ENCODE results near the gene ATP4A.
"Not testable (repeated sequence)": the region's sequence is repeated elsewhere in the genome, so short reads cannot be mapped to it uniquely, and the experiment has no call there.

Gene ATP4A

DNA sequence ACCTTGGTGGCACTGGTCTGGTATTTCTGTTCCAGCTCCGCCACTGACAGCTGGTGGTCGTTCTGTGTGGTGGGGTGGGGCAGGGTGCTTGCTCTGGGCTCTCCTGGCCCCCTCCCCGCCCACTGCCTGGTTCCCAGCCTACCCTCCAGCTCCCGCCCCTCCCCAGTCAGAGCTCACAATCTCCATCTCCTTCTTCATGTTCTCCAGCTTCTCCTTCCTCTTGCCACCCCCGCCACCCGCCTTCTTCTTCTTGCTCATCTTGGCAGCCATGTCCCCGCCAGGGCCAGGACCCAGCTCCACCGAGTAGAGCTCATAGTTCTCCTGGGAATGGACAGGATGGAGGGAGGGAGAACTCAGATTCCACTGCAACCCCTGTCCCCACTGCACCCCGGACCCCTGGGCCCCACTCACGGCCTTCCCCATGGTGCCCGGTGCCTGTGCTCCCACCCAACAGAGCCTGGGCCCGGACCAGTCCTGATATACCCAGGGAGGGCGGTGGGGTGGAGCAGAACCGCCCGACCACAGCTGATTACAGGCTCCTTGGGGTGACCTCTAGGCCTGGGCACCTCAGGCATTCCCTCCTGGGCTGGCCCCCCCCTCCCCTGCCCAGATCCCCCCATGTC, at the start of gene ATP4A:
ATP4A (minus strand) TSS at position 452 of the 623 bp plus-strand sequence; CDS start at position 423, 29 bp downstream.
- DNase-seq (ENCODE audit: low read depth): no peak

DNA sequence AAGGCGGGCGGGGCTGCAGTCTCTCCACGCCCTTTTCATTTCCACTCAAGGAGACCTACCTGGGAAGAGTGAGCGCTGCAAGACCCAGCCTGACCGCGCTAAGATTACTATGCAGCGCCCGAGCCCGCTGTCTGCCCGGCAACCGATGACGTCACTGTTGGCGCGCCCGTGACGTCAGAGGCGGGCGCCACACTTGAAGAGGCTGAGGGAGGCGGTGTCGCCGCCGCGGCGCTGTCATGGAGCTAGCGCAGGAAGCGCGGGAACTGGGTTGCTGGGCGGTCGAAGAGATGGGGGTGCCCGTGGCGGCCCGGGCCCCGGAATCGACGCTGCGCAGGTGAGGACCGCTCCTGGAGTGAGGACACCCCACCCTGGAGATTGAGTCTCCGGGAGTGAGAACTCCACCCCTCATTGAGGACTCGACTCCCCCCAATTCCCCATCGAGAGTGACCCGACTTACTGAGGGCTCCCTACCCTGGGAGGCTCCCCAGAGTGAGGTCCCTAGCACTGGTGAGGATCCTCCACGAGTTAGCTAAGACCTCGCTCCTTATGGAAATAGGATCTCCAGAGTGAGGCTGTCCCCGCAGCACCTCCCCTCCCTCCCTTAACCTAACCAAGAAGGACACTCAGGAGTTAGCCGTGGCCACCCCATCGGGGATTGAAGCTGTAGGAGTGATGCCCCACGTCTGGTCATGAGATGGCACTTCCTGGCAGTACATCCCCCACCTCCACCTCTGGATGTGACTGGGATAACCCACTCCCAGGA, 49.3 kb upstream of the ATP4A start, which contains the start of gene HAUS5:
HAUS5 (plus strand) TSS at position 177 of the 763 bp plus-strand sequence; CDS start at position 237, 60 bp downstream.
- DNase-seq (ENCODE audit: low read depth): peak; percentile 79

DNA sequence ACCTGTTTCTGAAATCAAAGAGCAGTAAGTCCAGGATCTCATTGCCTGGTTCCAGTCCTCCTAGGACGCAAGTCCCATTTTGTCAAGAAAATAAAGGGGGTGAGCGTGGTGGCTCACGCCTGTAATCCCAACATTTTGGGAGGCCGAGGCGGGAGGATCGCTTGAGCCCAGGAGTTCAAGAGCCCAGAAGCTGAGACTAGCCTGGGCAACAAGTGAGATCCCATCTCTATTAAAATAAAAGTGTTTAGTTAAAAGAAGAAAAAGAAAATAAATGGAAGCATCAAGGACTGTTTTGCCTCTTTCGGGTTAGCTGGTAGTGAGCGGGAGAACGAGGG, 48.7 kb upstream of the ATP4A start:
- no peak for DNase-seq (ENCODE audit: low read depth)

DNA sequence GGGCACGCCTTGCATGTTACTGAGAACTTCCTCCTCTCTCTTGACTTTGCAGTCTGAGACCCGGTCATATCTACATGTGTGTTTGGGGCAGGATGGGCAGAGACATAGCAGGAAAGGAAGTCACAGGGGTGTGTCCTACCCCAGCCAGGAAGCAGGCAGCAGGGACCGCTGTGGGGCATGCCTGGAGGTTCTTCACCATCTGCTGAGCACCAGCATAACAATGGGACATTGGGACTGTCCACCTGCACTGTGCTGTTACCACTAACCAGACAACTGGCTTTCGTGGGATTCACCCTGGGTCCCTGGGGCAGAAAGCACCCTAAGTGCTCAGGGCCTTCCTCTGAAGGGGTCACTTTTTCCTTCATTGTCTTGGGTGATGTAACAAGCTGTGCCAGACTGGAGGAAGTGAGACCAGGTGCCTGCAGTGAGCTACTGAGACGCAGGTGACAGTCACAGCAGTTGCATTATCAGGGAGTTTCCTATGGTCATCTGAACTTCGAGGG, 46.4 kb upstream of the ATP4A start:
- DNase-seq (ENCODE audit: low read depth): no peak

DNA sequence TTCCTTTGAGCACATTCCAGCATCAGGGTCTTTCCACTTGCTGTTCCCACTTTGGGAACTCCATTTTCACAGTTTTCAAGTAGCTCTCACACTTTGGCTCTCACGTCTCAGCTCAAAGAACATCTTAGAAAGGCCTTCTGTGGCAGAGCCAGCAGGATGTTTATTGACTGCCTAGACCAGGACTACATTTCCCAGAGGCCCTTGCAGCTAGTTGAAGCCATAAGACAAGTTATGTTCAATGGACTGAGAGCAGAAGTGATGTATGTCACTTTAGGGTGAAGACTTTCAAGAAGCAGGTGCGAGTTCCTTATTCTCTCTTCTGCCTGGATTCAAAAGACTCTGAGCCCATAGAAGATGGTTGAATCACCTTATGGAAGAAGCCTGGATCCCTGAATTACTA, 44.8 kb upstream of the ATP4A start:
- no peak for DNase-seq (ENCODE audit: low read depth)

DNA sequence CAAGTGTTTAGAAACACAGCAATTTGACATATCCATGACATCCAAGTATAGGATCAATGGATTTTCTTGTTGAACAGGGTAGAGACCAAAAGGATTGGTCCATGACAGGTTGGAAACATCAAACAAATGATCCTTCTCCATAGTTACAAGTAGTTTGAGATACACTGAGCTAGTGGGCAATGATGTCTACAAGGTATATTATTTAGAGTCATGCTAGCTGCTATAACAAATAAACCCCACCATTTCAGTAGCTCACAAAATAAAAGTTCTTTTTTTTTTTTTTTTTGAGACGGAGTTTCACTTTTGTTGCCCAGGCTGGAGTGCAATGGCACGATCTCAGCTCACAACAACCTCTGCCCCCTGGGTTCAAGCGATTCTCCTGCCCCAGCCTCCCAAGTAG, 44.2 kb upstream of the ATP4A start:
- DNase-seq (ENCODE audit: low read depth): no peak

DNA sequence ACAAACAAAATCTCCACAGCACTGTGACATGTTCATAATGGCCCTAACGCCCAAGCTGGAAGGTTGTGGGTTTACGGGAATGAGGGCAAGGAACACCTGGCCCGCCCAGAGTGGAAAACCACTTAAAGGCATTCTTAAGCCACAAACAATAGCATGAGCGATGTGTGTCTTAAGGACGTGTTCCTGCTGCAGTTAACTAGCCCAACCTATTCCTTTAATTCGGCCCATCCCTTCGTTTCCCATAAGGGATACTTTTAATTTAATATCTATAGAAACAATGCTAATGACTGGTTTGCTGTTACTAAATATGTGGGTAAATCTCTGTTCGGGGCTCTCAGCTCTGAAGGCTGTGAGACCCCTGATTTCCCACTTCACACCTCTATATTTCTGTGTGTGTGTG, 43.7 kb upstream of the ATP4A start:
- not testable (repeated sequence) for DNase-seq (ENCODE audit: low read depth)

DNA sequence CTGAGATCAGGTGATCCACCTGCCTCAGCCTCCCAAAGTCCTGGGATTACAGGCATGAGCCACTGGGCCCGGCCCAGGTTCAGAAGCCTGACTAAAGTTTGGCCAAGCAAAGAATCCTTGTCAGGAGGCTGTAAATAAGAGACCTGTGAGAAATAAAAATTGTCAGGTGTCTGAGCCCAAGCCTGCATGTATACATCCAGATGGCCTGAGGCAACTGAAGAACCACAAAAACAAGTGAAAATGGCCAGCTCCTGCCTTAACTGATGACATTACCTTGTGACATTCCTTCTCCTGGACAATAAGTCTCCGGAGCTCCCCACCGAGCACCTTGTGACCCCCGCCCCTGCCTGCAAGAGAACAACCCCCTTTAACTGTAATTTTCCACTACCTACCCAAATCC, 41.0 kb upstream of the ATP4A start:
- not testable (repeated sequence) for DNase-seq (ENCODE audit: low read depth)

DNA sequence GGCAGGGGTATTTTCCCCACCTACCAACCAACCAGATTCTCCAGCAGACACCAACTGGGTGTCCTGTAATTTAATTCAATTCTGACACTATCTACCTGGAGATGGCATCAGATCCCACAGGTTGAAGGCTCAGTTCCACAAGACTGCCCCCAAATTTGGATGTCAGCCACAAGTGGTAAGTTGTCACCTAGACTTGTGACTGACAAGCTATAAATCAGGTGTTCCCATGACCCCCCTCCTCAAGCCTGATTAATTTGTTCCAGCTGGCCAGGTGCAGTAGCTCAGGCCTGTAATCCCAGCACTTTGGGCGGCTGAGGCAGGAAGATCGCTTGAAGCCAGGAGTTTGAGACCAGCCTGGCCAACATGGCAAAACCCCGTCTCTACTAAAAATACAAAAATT, 38.5 kb upstream of the ATP4A start:
- no peak for DNase-seq (ENCODE audit: low read depth)

DNA sequence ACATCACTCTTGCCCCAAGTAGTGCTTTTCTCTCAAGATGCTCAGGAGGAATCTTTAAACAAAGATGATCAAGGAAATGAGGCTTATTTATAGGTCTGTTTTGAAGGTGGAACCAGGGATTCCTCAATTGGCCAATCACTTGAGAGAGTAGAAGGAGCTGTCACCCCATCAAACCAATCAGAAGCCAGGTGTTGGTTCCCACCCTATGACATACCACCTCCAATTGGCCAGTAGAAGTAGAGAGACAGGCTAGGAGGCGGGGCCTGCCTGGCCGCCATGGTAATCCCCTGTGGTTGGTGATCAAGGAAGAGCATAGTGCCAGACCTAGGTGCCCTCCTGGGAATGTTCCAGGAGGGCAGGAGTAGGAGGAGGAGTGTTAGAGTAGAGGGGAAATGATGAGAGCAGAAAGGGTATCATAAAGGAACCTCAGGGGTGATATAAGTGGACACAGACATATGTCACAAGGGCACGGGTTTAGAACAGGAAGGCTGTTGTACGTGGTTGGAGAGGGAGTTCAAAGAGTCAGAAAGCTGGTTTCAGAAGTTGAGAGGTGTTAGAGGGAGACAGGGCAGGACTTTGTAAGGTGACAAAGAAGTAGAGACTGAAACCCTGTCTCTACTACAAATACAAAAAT, 33.0 kb upstream of the ATP4A start:
- peak; percentile 31 for DNase-seq (ENCODE audit: low read depth)

DNA sequence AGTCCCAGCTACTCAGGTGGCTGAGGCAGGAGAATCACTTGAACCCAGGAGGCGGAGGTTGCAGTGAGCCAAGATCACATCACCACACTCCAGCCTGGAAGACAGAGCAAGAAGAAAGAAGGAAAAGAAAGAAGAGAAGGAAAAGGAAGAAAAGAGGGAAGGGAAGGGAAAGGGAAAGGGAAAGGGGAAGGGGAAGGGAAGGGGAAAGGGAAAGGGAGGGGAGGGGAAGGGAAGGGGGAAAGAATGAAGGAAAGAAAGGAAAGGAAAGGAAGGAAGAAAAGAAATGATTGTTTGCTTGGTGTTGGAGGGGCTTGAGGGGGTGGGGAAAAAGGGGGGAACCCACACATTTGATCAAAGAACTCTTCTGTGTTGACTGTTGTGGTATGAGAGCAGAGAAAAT, 32.5 kb upstream of the ATP4A start:
- DNase-seq (ENCODE audit: low read depth): no peak

DNA sequence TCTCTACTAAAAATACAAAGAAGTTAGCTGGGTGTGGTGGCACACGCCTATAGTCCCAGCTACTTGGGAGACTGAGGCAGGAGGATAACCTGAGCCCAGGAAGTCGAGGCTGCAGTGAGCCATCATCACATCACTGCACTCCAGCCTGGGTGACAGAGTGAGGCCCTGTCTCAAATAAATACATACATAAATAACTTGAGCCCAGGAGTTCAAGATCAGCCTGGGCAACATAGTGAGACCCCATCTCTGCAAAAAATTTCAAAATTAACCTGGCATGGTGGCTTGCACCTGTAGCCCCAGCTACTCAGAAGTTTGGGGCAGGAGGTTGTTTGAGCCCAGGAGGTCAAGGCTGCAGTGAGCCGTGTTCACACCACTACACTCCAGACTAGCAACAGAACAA, 31.6 kb upstream of the ATP4A start:
- not testable (repeated sequence) for DNase-seq (ENCODE audit: low read depth)

DNA sequence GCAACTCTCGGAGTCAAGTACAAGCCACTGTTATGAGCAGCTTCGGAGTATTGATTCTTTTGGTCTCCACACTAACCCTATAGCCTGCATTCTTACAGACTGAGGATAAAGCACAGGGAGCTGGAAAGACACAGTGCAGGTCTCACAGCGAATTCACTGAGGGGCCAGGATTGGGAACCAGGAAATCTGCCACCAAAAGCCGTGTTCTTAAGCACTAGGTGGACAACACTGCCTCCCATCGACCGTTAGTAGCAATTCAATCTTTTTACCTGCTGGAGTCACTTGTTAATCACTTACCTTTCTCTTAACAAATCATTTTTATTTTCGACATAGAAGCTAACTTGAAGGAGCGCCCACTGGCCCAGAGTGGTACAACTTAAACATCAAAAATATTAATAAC, 28.8 kb upstream of the ATP4A start:
- DNase-seq (ENCODE audit: low read depth): peak; percentile 40

DNA sequence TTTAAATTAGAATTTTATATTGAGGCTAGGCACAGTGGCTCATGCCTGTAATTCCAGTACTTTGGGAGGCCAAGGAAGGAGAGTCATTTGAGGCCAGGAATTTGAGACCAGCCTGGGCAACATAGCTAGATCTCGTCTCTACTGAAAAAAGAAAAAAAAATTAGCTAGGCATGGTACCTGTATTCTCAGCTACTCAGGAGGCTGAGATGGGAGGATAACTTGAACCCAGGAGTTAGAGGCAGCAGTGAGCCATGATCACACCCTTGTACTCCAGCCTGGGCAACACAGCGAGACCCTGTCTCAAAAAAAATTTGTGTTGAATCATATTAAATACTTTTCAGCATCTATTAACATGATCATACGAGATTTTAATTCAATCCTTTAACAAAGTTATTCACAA, 27.4 kb upstream of the ATP4A start:
- DNase-seq (ENCODE audit: low read depth): no peak

DNA sequence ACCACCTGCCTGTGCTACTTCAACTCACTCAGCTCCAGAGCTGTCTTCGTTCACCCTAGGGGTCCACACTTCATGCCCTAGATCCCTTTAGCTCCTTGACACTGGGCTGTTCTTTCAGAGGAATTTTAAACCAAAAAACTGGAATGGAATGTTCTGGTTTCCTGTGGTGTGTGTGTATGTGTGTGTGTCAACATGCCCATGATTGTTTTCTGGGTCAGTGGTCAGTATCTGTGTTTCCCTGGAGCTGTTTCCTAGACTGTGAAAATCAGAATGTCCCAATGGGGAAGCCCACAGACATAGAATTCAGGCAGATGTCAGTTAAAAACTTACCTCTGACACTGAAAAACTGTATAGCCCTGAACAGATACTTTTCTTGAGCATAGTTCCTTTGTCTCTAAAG, 23.9 kb upstream of the ATP4A start:
- DNase-seq (ENCODE audit: low read depth): peak; percentile 50

DNA sequence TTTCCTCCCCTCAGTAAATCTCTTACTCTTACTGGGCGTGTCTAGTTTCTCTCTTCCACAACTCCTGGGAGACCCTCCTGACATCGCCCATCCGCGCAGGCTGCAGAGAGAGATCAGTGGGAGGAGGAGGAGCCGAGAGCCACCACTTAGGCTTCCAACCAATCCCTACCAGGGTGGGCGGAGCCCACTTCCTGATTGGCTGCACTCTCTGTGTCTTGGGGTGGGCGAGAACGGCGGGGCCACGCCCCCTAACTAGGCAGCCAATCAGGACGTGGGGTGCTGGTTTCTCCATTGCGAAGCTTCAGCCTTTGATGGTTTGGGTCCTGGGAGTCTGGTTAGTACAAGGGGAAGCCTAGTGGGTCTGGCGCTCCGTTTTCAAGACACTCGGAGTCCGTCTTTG, 22.4 kb upstream of the ATP4A start, which contains the start of gene PMIS2:
PMIS2 (plus strand) TSS at position 326 of the 400 bp plus-strand sequence. CDS start 87 bp downstream, outside the sequence.
- DNase-seq (ENCODE audit: low read depth): no peak

DNA sequence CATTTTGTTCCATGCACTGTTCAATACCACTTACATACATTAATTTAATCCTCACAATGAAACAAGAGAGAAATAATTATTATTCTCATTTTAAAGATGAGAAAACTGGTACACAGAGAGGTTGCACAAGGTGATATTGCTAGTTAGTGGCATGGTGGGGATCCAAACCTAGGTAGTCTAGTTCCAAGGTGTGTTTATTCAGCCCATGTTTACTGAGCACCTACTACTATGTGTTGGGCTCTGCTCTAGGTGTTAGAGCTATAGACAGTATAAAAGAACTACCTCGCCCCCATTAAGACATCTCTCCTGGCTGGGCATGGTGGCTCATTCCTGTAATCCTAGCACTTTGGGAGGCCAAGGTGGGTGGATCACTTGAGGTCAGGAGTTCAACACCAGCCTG, 19.3 kb upstream of the ATP4A start:
- DNase-seq (ENCODE audit: low read depth): no peak

DNA sequence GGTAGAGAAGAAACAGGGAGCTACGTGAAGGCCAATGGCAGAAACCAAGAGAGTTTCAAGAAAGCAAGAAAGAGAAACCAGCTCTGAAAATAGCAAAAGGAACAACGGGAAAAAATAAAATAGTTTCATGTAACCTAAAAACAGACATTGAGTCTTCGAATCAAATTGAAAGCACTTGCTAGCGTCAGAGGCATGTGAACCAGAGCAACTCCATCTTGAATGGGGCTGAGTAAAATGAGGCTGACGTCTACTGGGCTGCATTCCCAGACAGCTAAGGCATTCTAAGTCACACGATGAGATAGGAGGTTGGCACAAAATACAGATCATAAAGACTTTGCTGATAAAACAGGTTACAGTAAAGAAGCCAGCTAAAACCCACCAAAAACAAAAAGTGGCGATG, 15.2 kb upstream of the ATP4A start:
- DNase-seq (ENCODE audit: low read depth): no peak

DNA sequence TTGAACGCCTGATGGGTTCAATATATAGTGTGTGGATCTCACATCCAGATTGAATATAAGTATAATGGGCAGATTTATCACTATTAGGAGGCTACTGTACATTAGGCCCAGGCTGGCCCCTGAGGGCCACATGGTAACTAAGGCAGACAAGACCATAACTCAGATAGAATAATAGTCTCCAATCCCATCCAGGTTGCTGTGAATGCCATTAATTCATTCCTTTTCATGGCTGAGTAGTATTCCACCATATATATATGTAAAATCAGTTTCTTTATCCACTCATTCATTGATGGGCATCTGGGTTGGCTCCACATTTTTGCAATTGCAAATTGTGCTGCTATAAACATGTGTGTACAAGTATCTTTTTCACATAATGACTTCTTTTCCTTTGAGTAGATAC, 14.5 kb upstream of the ATP4A start:
- DNase-seq (ENCODE audit: low read depth): no peak

DNA sequence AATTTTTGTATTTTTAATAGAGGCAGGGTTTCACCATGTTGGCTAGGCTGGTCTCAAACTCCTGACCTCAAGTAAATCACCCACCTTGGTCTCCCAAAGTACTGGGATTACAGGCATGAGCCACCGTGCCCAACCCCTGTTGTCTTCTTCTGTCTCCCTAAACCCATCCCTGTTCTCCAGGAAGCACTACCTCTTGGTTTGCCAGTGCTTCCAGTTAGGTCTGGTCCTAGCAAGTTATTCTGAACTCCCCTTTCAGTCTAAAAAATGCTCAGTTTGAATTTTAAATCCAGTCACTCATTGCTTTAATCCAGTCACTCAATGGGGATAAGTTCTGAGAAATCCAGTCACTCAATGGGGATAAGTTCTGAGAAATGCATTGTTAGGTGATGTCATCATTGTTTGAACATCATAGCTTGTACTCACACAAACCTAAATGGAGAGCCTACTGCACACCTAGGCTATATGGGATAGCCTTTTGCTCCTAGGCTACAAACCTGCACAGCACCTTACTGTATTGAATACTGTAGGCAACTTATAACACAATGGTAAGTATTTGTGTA, 8.0 kb upstream of the ATP4A start:
- no peak for DNase-seq (ENCODE audit: low read depth)

DNA sequence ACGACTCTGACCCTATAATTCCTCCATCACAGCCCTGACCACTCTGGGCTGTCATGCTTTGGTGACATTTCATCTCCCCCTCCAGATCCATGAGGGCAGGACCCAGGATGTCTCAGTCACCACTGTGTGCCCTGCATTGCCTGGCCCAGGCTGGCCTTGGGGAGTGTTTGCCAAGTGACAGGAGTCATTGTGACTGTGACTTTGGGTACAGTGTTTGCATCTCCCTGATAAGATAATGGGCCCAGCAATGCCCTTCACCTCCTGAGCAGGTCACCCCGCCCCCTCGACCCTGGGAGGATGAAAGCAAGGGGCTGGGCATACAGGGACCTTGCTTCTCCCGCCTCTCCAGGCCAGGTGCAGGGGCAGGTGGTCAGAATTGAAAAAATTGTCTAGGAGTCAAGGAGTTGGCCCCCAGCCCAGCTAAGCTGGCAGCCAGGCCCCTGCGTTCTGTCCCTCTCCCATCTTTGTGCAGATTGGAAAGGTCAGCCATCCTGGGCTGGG, 5.9 kb upstream of the ATP4A start:
- no peak for DNase-seq (ENCODE audit: low read depth)

DNA sequence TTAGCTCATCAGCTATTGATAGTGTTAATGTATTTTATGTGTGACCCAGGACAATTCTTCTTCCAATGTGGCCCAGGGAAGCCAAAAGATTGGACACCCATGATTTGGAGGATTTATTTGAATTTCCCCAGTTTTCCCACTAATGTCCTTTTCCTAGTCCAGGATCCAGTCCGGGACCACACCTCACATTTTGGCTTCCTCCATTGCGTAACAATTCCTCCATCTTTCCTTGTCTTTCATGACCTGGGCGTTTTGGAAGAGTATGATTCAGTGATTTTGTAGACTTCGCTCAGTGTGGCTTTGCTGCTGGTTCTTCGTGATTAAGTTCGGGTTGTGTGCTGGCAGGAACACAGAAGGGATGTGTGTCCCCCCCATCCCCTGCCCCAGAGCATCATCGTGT, 3.3 kb upstream of the ATP4A start:
- DNase-seq (ENCODE audit: low read depth): no peak
